Endothelial cell of umbilical vein (primary cell): Measurements from ENCODE around the gene GRK5. TPM values are rescaled to one million over a fixed set of nuclear protein-coding genes. Genes with fewer than 3 reads are reported as not detected.

Source experiments
- BruUV-seq: library from RNA; stranded (reverse); fragments of 400-500 nt; replicated peaks from 2 replicates; lab custom pipeline; 2021; lab: Mats Ljungman, UMichigan
- CTCF ChIA-PET: fragments of 300-600, 350-600 bp; sonication (Branson Sonifier 250); formaldehyde crosslinking; loops from one replicate; lab custom pipeline; 2021; ENCODE audit warnings: antibody characterized with exemption, inconsistent platforms; lab: Charles Lee
- POLR2A ChIA-PET: fragments of 300-600, 350-600 bp; sonication (Branson Sonifier 250); formaldehyde crosslinking; loops from one replicate; lab custom pipeline; 2021; ENCODE audit warnings: antibody characterized with exemption, inconsistent platforms; lab: Charles Lee
- DNase-seq: peaks from one replicate; pipeline ENCODE4 v3.0.0-alpha.2; 2011; ENCODE audit warnings: low read depth, low spot score
- FAIRE-seq: peaks from 2 replicates; lab custom pipeline; 2011; peaks lifted over from hg19 to GRCh38; lab: Jason Lieb, UNC
- H2AFZ ChIP-seq: 2 replicates; pipeline ENCODE4 v1.6.0; 2012; ENCODE audit warnings: low read depth, low read length, control low read depth, inconsistent platforms
- H3K27ac ChIP-seq: 2 replicates; pipeline ENCODE4 v1.5.1; 2011; ENCODE audit warnings: low read depth, mild to moderate bottlenecking, control low read depth, low read length, moderate library complexity; ENCODE audit not compliant: insufficient read depth
- H3K27me3 ChIP-seq, 2 experiments: 2 replicates each; pipeline versions ENCODE4 v1.6.0 to v1.6.1; 2011; ENCODE audit warnings: low read length in 2 of 2, mixed read lengths in 1 of 2; ENCODE audit not compliant: control insufficient read depth in 2 of 2, insufficient read depth in 2 of 2
- H3K36me3 ChIP-seq, 2 experiments: 2 replicates in 1 of 2; 3 replicates in 1 of 2; pipeline ENCODE4 v1.5.1; 2011; ENCODE audit warnings: low read length in 2 of 2, mild to moderate bottlenecking in 1 of 2, moderate library complexity in 1 of 2; ENCODE audit not compliant: control insufficient read depth in 2 of 2, insufficient read depth in 2 of 2; ENCODE audit errors: extremely low read depth in 1 of 2
- H3K4me1 ChIP-seq: 3 replicates; pipeline ENCODE4 v1.5.1; 2011; ENCODE audit warnings: mild to moderate bottlenecking, low read length; ENCODE audit not compliant: control insufficient read depth, insufficient read depth; ENCODE audit errors: extremely low read depth
- H3K4me2 ChIP-seq: 2 replicates; pipeline ENCODE4 v1.6.1; 2011; ENCODE audit warnings: low read length, control low read depth, mixed read lengths; ENCODE audit not compliant: insufficient read depth
- H3K4me3 ChIP-seq, 3 experiments: fragments of 200-600 bp in 1 of 3; sonication (generic), shearing (Covaris generic) in 1 of 3; replicated peaks in 1 of 3; 2 replicates each; pipeline ENCODE4 v1.5.1; 2011 to 2016; ENCODE audit warnings: control low read depth in 3 of 3, low read length in 3 of 3, mild to moderate bottlenecking in 2 of 3, inconsistent platforms in 1 of 3, low read depth in 1 of 3, moderate library complexity in 1 of 3; ENCODE audit not compliant: insufficient read depth in 1 of 3
- H3K79me2 ChIP-seq: 2 replicates; pipeline ENCODE4 v1.6.0; 2012; ENCODE audit warnings: low read length, inconsistent platforms; ENCODE audit not compliant: control insufficient read depth, insufficient read depth
- H3K9ac ChIP-seq: replicated peaks from 2 replicates; pipeline ENCODE3; 2011; ENCODE audit warnings: low read length, control low read depth; ENCODE audit not compliant: insufficient read depth; ENCODE audit errors: extremely low read depth
- H3K9me1 ChIP-seq: replicated peaks from 3 replicates; pipeline ENCODE4 v1.6.0; 2011; ENCODE audit warnings: mild to moderate bottlenecking, low read length; ENCODE audit not compliant: control insufficient read depth, insufficient read depth; ENCODE audit errors: extremely low read depth
- H3K9me3 ChIP-seq: replicated peaks from 2 replicates; pipeline ENCODE4 v1.5.1; 2012; ENCODE audit warnings: low read length, inconsistent platforms; ENCODE audit not compliant: control insufficient read depth, insufficient read depth
- H4K20me1 ChIP-seq: replicated peaks from 2 replicates; pipeline ENCODE3; 2011; ENCODE audit warnings: mild to moderate bottlenecking, low read length; ENCODE audit not compliant: control insufficient read depth, insufficient read depth; ENCODE audit errors: extremely low read depth
- EZH2 ChIP-seq: IDR thresholded peaks from 2 replicates; pipeline ENCODE4 v1.6.1; 2012; ENCODE audit warnings: borderline replicate concordance, low read depth, mild to moderate bottlenecking, moderate library complexity, low read length, inconsistent platforms; ENCODE audit not compliant: severe bottlenecking
- JUN ChIP-seq: IDR thresholded peaks from 2 replicates; pipeline ENCODE4 v1.6.1; 2011; ENCODE audit warnings: borderline replicate concordance, low read depth; ENCODE audit not compliant: insufficient read length, insufficient read depth
- MAX ChIP-seq: IDR thresholded peaks from 2 replicates; pipeline ENCODE4 v1.6.1; 2011; ENCODE audit not compliant: insufficient read depth, insufficient read length
- MYC ChIP-seq: IDR thresholded peaks from one replicate; pipeline ENCODE4 v1.6.1; 2011; ENCODE audit warnings: mild to moderate bottlenecking, low read depth, low read length
- dilution Hi-C: fragments of 300-500 bp; cut with MboI; formaldehyde crosslinking; loops from one replicate; pipeline ENCODE4 v1.15.0; 2019; ENCODE audit warnings: low sequenced_read_pairs; ENCODE audit not compliant: extremely low pct_ligation_motif_present
- intact Hi-C: fragments of 100-400 bp; cut with micrococcal nuclease; formaldehyde crosslinking; loops from one replicate; pipeline ENCODE4 v1.10.0; 2022
- polyA plus RNA-seq, 4 experiments: library from polyadenylated mRNA; depleted of rRNA in 3 of 4; stranded (reverse) in 3 of 4; unstranded in 1 of 4; fragments of >200 nt; gene quantifications; 2 replicates each; pipeline versions ENCODE4 v1.2.1 to v1.2.3, GENCODE V29; 2011 to 2012; ENCODE audit warnings: missing spikeins in 1 of 4
- total RNA-seq: library from RNA; stranded (reverse); gene quantifications from 2 replicates; pipeline ENCODE4 v1.2.3, GENCODE V29; 2021

Gene GRK5
- total and polyA plus RNA-seq, 2 donors (not counting 3 experiments of a cell fraction or from before 2014, with no cell fraction given): 13.1 to 29.5 TPM

GRCh38 chr10:119483839-119484238, 276.5 kb downstream of the GRK5 start:
- H3K9me1 ChIP-seq: no peaks in the 10 kb centered on the region
- H3K9me3 ChIP-seq: no peaks in the 10 kb centered on the region
- H3K9ac ChIP-seq: no peak overlapping the region
- DNase-seq (peak; percentile 26), FAIRE-seq (peak; percentile 24)
- H3K4me2 ChIP-seq: no peak overlapping the region
- ChIA-PET POLR2A (interaction anchor here (0.6 to 0.7 kb wide), 2 partner anchors 213 to 333 kb away, joined by 3 read pairs; no protein-coding TSS in a partner anchor), CTCF (interaction anchor here (1.0 kb wide), 1 partner anchor 39 kb away, joined by 3 read pairs; no protein-coding TSS in a partner anchor)
- dilution Hi-C loops (no loop called here), intact Hi-C loops (no loop called here)
- TF ChIP-seq MYC (no peak), MAX (no peak), JUN (no peak), EZH2 (no peak)
- no peak overlapping the region for H3K4me3 ChIP-seq
- no peaks in the 10 kb centered on the region for H4K20me1 ChIP-seq
- BruUV-seq: no TSS peak
- no peaks in the 10 kb centered on the region for H3K79me2 ChIP-seq
- H2AFZ ChIP-seq: peak overlapping the region; percentile 46
- no peak overlapping the region for H3K27ac ChIP-seq
- no peaks in the 10 kb centered on the region for H3K36me3 ChIP-seq
- H3K4me1 ChIP-seq: no peaks in the 10 kb centered on the region
- H3K27me3 ChIP-seq: peaks cover 4 to 11% of the 10 kb centered on the region in 2 experiments

- Histone ChIP-seq H3K4me1 (no peaks in the 10 kb centered on the region), H3K79me2 (no peaks in the 10 kb centered on the region), H3K4me3 (no peak overlapping the region), H3K36me3 (no peaks in the 10 kb centered on the region), H3K9me1 (no peaks in the 10 kb centered on the region), H3K27ac (no peak overlapping the region), H3K4me2 (no peak overlapping the region), H3K9me3 (no peaks in the 10 kb centered on the region), H3K9ac (no peak overlapping the region), H3K27me3 (no peaks in the 10 kb centered on the region), H4K20me1 (no peaks in the 10 kb centered on the region), H2AFZ (no peak overlapping the region)
- CTCF ChIA-PET: interaction anchor here (0.6 to 2.9 kb wide), 14 partner anchors 9 to 391 kb away, joined by 3 to 65 read pairs (median 4); partner anchors contain the start of gene GRK5
- FAIRE-seq (no peak), DNase-seq (no peak)
- intact Hi-C loops: loop anchor here (1.0 to 5.0 kb wide), 4 partner anchors 41 to 411 kb away; no protein-coding TSS in a partner anchor
- TF ChIP-seq MYC: no peak
- dilution Hi-C loops: no loop called here
- POLR2A ChIA-PET: interaction anchor here (0.6 kb wide), 1 partner anchor 170 kb away, joined by 3 read pairs; no protein-coding TSS in a partner anchor
- BruUV-seq: no TSS peak
Measured at GRCh38 chr10:119488675-119489074, 281.3 kb downstream of the GRK5 start.
